Prostate gland (tissue), 2 donors: ENCODE measurements around the gene OTUD4. TPM values are rescaled to one million over a fixed set of nuclear protein-coding genes. Genes with fewer than 3 reads are reported as not detected.
"Not testable (repeated sequence)": the region's sequence is repeated elsewhere in the genome, so short reads cannot be mapped to it uniquely, and the experiment has no call there.

Source experiments
- DNase-seq: peaks from one replicate; pipeline ENCODE4 v3.0.0-alpha.2; 2019; ENCODE audit warnings: low spot score
- H3K27ac ChIP-seq, 2 donors: fragments of 200-600 bp; sonication (generic); 2 replicates each; pipeline ENCODE4 v1.5.1; 2017 to 2019
- H3K27me3 ChIP-seq: fragments of 200-600 bp; sonication (generic); replicated peaks from 2 replicates; pipeline ENCODE4 v1.5.1; 2019; ENCODE audit not compliant: insufficient read depth
- H3K36me3 ChIP-seq, 2 donors: fragments of 200-600 bp; sonication (generic); 1 replicate in 1 of 2; 2 replicates in 1 of 2; pipeline versions ENCODE4 v1.5.1 to v1.8.1; 2017 to 2019
- H3K4me1 ChIP-seq: fragments of 200-600 bp; sonication (generic); replicated peaks from 2 replicates; pipeline ENCODE4 v1.5.1; 2019
- H3K4me3 ChIP-seq, 2 donors: fragments of 200-600 bp; sonication (generic); 2 replicates each; pipeline ENCODE4 v1.5.1; 2017 to 2019
- H3K9me3 ChIP-seq: fragments of 200-600 bp; sonication (generic); 2 replicates; pipeline ENCODE4 v1.5.1; 2017
- POLR2A ChIP-seq: fragments of 450-650 bp; IDR thresholded peaks from one replicate; pipeline ENCODE4 v1.6.1; 2016; ENCODE audit warnings: antibody characterized with exemption, mild to moderate bottlenecking
- POLR2AphosphoS5 ChIP-seq: sonication (generic); formaldehyde crosslinking; IDR thresholded peaks from one replicate; pipeline ENCODE4 v1.6.1; 2017; ENCODE audit warnings: antibody characterized with exemption
- WGBS: methylation state at CpG from one replicate; pipeline ENCODE4 v1.1.5; 2018; 5-methylcytosine and 5-hydroxymethylcytosine counted together
- intact Hi-C: fragments of 100-400 bp; cut with DNase I; formaldehyde crosslinking; loops from one replicate; pipeline ENCODE4 v1.14.2; 2022
- total RNA-seq, 2 donors: library from RNA; depleted of rRNA; stranded (reverse); fragments of >200 nt; gene quantifications; one replicate each; pipeline ENCODE4 v1.1.0, GENCODE V29; 2016
- TF ChIP-seq, protein P1 (sequence below), 4 experiments: fragments of 200-600 bp in 2 of 4; fragments of 450-650 bp in 2 of 4; sonication (generic) in 2 of 4; IDR thresholded peaks; 1 replicate in 3 of 4; 2 replicates in 1 of 4; pipeline ENCODE4 v1.5.1; 2016 to 2019; ENCODE audit warnings: antibody characterized with exemption in 4 of 4, mild to moderate bottlenecking in 2 of 4, moderate library complexity in 2 of 4

Gene OTUD4, protein sequence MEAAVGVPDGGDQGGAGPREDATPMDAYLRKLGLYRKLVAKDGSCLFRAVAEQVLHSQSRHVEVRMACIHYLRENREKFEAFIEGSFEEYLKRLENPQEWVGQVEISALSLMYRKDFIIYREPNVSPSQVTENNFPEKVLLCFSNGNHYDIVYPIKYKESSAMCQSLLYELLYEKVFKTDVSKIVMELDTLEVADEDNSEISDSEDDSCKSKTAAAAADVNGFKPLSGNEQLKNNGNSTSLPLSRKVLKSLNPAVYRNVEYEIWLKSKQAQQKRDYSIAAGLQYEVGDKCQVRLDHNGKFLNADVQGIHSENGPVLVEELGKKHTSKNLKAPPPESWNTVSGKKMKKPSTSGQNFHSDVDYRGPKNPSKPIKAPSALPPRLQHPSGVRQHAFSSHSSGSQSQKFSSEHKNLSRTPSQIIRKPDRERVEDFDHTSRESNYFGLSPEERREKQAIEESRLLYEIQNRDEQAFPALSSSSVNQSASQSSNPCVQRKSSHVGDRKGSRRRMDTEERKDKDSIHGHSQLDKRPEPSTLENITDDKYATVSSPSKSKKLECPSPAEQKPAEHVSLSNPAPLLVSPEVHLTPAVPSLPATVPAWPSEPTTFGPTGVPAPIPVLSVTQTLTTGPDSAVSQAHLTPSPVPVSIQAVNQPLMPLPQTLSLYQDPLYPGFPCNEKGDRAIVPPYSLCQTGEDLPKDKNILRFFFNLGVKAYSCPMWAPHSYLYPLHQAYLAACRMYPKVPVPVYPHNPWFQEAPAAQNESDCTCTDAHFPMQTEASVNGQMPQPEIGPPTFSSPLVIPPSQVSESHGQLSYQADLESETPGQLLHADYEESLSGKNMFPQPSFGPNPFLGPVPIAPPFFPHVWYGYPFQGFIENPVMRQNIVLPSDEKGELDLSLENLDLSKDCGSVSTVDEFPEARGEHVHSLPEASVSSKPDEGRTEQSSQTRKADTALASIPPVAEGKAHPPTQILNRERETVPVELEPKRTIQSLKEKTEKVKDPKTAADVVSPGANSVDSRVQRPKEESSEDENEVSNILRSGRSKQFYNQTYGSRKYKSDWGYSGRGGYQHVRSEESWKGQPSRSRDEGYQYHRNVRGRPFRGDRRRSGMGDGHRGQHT
- total RNA-seq, result 10 to 100 TPM; 22.2 to 43.2 TPM

DNA sequence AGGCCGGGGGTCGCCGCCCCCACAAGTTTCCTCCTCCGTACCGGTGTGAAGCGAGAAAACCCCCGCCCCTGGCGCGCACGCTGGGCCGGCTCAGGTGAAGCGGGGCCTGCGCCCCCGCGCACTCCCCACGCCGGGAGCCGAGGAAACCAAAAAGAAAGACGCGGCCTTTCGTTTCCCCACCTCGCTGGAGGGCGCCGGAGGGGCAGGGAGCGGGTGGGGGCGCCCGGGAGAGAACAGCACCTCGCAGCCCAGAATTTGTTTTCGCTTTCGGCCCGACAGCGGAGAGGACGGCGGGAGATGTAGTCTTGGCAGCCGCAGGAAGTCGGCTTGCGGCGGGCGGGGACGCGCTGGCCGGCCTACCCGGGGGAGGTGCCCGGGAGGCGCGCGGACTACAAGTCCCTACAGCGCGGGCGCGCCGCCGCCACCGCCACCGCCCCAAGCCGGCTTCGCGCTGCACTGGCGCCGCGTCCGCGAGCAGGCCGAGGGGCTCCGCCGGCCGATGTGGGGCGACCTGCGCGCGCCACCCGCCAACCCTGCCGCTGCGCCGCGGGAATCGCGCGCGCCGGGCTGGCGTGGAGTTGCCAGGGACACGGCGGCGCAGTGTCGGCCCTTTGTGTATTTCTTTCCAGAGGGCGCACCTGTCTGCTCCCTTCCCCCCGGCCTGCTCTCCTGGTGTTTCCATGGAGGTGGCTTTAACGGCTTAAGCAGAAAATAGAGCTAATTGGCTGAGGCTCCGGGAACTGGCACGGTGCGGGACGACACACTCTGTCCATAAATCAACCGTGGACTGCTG lies at the start of gene OTUD4:
Gene OTUD4 (minus strand): TSS at position 292 of the 793 bp plus-strand sequence. CDS start 616 bp downstream, outside the sequence.
- intact Hi-C loops, result loop anchor here (5.0 kb wide), 1 partner anchor 437 kb away; the partner anchor contains the start of gene MMAA
- TF ChIP-seq POLR2AphosphoS5 (peak; percentile 64), POLR2A (peak; percentile 69)
- TF ChIP-seq, protein P1, sequence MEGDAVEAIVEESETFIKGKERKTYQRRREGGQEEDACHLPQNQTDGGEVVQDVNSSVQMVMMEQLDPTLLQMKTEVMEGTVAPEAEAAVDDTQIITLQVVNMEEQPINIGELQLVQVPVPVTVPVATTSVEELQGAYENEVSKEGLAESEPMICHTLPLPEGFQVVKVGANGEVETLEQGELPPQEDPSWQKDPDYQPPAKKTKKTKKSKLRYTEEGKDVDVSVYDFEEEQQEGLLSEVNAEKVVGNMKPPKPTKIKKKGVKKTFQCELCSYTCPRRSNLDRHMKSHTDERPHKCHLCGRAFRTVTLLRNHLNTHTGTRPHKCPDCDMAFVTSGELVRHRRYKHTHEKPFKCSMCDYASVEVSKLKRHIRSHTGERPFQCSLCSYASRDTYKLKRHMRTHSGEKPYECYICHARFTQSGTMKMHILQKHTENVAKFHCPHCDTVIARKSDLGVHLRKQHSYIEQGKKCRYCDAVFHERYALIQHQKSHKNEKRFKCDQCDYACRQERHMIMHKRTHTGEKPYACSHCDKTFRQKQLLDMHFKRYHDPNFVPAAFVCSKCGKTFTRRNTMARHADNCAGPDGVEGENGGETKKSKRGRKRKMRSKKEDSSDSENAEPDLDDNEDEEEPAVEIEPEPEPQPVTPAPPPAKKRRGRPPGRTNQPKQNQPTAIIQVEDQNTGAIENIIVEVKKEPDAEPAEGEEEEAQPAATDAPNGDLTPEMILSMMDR (IDR thresholded peaks at IDR 0.05), result peak in 1 of 4 experiments; percentile 26
- Histone ChIP-seq H3K27ac (peak within 1 kb of the TSS; percentile 95 to 96), H3K36me3 (no peaks in the 10 kb centered on the region), H3K27me3 (no peaks in the 10 kb centered on the region), H3K4me3 (peak within 1 kb of the TSS; percentile 60 to 87), H3K4me1 (no peaks in the 10 kb centered on the region), H3K9me3 (no peaks in the 10 kb centered on the region)
- DNase-seq, result peak; percentile 96
- 0% methylated on average over 75 of the region's 94 CpGs for WGBS

DNA sequence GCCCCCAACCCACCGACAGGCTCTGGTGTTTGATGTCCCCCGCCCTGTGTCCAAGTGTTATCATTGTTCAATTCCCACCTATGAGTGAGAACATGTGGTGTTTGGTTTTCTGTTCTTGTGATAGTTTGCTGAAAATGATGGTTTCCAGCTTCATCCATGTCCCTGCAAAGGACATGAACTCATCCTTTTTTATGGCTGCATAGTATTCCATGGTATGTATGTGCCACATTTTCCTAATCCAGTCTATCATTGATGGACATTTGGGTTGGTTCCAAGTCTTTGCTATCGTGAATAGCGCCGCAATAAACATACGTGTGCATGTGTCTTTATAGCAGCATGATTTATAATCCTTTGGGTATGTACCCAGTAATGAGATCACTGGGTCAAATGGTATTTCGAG lies 42.8 kb upstream of the OTUD4 start:
- H3K27me3 ChIP-seq, H3K4me3 ChIP-seq, H3K4me1 ChIP-seq, H3K27ac ChIP-seq, H3K9me3 ChIP-seq, H3K36me3 ChIP-seq, intact Hi-C loops, DNase-seq: not testable (repeated sequence)
- 90% methylated on average over 7 of the region's 7 CpGs for WGBS

DNA sequence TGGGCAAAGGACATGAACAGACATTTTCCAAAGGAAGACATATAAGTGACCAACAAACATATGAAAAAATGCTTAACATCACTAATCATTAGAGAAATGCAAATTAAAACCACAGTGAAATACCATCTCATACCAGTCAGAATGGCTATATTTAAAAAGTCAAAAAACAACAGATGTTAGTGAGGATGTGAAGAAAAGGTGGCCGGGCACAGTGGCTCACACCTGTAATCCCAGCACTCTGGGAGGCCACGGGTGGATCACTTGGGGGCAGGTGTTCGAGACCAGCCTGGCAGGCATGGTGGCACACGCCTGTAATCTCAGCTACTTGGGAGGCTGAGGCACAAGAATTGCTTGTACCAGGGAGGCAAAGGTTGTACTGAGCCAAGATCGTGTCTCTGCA lies 41.1 kb upstream of the OTUD4 start:
- intact Hi-C loops, H3K36me3 ChIP-seq, H3K27me3 ChIP-seq, DNase-seq, H3K27ac ChIP-seq, H3K9me3 ChIP-seq, H3K4me1 ChIP-seq, H3K4me3 ChIP-seq: not testable (repeated sequence)
- 95% methylated on average over 5 of the region's 5 CpGs for WGBS

DNA sequence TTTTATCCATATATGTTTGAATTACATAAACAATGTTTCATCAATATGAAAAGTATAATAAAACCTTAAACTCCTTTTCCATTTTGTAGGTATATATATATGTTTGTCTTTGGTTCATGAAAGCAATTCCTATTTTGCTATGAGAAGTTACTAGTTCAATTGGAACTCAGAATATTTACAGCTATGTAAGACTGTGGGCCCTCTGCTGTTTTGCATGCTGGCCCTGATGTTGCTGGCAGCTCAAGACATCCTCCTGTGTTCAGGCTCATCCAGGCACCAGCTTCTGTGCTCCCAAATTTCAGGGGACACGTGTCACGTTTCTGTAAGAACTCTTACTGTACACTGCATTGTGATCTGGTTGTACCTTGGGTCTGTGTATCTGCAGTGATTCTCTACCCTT lies 38.7 kb upstream of the OTUD4 start:
- no peak overlapping the region for H3K27ac ChIP-seq
- no peaks in the 10 kb centered on the region for H3K36me3 ChIP-seq
- DNase-seq, result no peak
- H3K4me3 ChIP-seq, result no peak overlapping the region
- no peaks in the 10 kb centered on the region for H3K4me1 ChIP-seq
- TF ChIP-seq POLR2AphosphoS5 (no peak), POLR2A (no peak)
- TF ChIP-seq, protein P1 (IDR thresholded peaks at IDR 0.05), result no peak
- intact Hi-C loops, result loop anchor here (5.0 kb wide), 1 partner anchor 338 kb away; no protein-coding TSS in a partner anchor
- H3K9me3 ChIP-seq, result no peaks in the 10 kb centered on the region
- WGBS, result 78% methylated on average over 2 of the region's 2 CpGs
- no peaks in the 10 kb centered on the region for H3K27me3 ChIP-seq

DNA sequence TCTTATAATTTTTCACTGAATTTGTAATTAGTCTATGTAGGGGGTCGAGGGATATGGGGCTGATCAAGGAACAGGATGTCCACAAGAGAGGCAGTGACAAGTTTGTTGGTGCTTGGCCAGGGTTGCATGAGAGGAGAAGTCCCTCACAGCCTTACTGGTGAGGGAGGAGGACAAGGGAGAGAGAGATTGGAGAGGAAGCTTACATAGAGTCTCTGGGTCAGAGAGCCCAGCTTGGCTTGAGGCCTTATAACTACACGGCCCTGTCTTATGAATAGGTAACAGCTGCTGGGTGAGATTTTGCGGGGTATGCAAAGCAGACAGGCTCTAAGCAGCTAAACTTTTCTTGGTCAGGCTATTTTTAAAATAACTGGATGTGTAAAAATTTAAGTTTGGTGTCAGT lies 37.9 kb upstream of the OTUD4 start:
- TF ChIP-seq, protein P1 (IDR thresholded peaks at IDR 0.05), result no peak
- no peak for TF ChIP-seq POLR2AphosphoS5
- no peak for TF ChIP-seq POLR2A
- Histone ChIP-seq H3K9me3 (no peaks in the 10 kb centered on the region), H3K36me3 (no peaks in the 10 kb centered on the region), H3K4me3 (no peak overlapping the region), H3K4me1 (no peaks in the 10 kb centered on the region), H3K27me3 (no peaks in the 10 kb centered on the region), H3K27ac (no peak overlapping the region)
- WGBS, result 60% methylated on average over 3 of the region's 3 CpGs
- intact Hi-C loops, result loop anchor here (5.0 kb wide), 1 partner anchor 339 kb away; no protein-coding TSS in a partner anchor
- no peak for DNase-seq
